GM18870 (cell line): ENCODE results near the gene EIF4G3.
"Not testable (repeated sequence)": the region's sequence is repeated elsewhere in the genome, so short reads cannot be mapped to it uniquely, and the experiment has no call there.

Experiments
- ATAC-seq: cut with Tn5 transposase; IDR thresholded peaks from one replicate; pipeline ENCODE4 v1.9.1; 2021; ENCODE audit warnings: moderate library complexity; ENCODE audit not compliant: unreplicated experiment

Gene EIF4G3

DNA sequence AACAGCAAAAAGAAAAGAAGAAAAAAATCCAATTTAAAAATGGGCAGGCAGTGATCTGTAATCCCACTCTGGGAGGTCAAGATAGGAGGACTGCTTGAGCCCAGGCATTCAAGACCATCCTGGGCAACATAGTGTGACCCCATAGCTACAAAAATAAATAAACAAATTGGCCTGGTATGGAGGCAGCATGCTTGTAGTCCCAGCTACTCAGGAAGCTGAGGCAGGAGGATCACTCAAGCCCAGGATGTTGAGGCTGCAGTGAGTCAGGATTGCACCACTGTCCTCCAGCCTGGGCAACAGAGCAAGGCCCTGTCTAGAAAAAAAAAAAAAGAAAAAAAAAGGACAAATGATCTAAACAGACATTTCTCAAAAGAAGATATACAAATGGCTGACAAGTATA, 99.6 kb downstream of the EIF4G3 start:
- no peak for ATAC-seq

DNA sequence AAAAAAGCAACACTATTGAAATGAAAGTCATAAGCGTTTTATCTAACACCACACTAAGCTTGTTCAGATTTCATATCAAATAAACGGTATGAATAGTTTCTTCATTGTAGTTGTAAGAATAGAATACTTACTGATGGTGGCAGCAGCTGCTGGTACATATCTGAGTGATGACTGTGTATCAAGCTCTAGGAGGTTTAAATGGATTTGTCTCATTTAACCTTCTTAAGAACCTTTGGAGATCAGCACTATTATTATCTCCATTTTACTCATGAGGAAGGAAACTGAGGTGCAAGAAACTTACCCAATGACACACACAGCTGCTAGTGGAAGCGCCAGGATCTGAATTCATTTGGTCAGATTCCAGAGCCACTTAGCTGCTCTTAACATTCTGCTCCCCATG, 104.0 kb downstream of the EIF4G3 start:
- no peak for ATAC-seq

DNA sequence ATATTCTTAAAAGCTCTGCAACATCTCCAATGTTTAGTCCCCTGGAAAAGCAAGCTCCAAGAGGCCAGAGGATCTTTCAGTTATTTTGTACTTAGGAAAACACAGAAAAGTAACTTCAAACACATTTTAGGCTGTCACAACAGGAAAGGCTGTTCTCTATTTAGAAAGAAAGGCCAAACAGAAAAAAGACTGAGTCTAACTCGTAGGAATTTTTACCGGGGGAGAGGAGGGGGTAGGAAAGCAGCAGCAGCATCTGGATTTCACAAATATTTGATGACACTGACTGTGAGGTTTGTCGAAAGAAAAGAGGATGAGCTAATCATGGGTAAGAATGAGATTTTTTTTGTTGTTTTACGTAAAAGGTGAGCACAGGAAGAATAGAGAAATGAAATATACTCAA, 107.1 kb downstream of the EIF4G3 start:
- ATAC-seq, result no peak

DNA sequence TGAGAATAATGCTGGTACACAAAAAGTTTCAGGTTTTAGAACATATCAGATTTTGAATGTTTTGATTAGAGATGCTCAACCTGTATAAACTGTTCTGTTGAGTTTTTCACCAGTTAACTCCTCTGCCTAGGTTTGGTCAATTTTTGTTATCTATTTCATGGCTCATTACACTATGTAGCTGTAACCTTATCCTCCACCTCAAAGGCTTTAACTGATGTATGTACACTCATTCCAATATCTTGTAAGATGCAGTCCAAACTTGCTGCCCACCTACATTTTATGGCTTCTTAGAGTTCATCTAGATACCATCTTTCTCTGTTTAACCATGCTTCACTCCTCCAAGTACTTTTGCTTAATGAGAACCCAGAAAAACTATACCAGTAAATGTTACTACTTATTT, 107.8 kb downstream of the EIF4G3 start:
- ATAC-seq, result no peak

DNA sequence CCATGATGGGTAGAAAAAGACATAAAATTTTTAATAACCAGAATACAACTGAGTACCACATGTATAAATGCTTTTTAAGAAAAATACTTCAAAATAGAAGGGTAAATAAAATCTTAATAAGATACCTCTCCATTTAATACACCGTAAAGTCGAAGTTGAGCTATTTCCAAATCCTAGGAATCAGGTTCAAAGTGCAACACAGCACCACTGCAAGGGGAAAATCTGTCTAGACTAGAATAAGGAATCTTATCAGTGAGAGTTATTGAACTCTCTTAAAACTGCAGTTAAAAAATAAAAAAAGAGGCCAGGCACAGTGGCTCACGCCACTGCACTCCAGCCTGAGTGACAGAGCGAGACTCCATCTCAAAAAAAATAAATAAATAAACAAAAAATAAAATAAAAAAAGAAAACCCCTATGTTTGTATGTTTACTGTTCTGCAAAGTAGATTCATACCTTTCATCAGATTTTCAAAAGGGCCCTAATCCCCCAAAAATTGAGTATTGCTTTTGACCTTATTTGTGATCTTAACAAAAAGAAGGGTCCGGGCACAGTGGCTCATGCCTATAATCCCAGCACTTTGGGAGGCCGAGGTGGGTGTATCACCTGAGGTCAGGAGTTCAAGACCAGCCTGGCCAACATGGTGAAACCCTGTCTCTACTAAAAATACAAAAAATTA, 109.0 kb downstream of the EIF4G3 start:
- ATAC-seq, result no peak

DNA sequence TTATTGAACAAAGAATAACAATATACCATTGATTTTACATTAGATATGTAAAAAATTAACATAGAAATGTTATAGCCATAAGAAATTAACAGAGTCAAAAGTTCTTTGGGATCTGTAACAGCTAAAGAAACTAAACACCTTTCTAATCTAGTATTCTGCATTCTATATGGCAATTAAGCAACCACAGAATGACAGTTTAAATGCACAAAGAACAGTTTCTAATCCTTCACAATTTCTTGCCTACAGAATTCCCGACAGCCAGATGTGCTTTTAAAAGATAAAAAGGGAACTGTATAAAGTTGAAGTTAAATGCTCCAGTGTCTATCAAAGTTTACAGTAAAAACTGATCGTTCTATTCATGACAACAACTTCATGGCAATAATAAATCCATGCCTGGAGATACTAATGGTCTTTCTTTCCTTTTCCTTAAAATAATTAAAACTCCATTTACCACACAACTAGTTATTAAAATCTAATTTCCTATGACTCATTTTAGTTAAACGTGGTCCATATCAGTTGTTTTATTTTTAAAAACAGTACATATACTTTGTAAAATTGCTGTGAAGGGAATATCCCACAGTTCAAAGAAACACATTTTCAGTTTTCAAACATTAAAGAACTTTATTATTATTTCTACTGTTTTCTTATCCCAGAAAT, 110.2 kb downstream of the EIF4G3 start:
- no peak for ATAC-seq

DNA sequence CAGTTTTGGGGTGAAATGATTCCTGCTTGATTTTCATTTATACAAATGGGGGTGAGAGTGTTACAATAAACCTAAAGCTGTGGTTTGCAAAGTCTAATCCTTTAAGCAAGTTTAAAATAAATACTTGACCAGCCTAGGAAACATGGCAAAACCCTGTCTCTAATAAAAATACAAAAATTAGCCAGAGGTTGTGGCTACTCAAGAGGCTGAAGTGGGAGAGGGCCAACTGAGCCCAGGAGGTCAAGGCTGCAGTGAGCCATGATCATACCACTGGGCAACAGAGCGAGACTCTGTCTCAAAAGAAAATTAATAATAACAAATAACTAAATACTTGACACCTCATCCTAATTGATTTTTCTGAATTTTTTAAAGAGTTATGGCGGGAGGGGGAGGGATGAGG, 110.8 kb downstream of the EIF4G3 start:
- ATAC-seq, result no peak

DNA sequence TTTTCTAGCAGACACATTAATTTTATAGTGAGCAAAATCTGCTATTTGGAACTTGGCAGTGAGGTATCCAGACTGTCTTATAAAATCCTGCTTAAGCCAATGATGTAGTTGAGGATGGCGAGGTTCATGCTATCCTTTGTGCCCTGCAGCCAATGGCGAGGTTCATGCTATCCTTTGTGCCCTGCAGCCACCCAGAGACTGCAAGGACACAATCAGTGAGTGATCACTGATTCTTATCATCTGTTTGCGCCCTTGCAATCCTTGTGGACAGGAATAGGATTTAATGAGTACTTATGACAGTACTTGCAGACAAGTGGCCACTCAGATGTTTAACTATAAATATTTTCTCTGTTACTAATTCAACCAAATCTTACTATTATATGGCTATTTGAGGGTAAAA, 112.6 kb downstream of the EIF4G3 start:
- ATAC-seq, result no peak

DNA sequence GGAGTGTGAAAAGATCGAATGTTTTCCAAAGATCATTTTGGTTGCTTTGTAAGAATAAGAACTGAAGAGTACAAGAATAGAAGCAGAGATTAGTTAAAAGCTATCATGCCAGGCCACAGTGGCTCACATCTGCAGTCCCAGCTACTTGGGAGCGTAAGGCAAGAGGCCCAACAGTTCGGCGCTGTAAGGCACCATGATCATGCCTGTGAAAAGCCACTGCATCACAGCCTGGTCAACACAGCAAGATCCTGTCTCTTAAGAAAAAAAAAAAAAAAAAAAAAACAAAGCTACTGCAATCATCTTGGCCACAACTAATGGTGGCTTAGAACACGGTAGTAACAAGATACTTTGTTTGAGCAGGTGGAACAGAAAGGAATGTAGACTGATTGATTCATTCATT, 116.2 kb downstream of the EIF4G3 start:
- no peak for ATAC-seq

DNA sequence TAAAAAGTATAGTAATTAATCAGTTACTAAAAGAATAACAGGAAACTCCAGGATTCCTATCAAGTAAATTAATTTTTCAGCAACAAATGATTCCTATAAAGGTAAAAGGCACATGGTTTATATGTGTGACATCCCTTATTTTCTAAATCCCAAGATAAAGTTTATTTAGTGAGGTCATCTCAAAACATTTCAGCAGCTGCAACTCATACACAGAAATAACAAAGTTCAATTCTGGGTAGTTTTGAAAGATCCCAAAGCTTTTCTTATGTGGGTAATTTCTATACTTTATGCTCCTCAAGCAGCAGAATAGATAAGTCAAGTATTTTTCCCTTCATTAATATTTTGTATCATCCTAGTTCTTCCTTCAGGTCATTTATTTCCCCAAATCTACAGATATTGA, 117.7 kb downstream of the EIF4G3 start:
- ATAC-seq, result no peak

DNA sequence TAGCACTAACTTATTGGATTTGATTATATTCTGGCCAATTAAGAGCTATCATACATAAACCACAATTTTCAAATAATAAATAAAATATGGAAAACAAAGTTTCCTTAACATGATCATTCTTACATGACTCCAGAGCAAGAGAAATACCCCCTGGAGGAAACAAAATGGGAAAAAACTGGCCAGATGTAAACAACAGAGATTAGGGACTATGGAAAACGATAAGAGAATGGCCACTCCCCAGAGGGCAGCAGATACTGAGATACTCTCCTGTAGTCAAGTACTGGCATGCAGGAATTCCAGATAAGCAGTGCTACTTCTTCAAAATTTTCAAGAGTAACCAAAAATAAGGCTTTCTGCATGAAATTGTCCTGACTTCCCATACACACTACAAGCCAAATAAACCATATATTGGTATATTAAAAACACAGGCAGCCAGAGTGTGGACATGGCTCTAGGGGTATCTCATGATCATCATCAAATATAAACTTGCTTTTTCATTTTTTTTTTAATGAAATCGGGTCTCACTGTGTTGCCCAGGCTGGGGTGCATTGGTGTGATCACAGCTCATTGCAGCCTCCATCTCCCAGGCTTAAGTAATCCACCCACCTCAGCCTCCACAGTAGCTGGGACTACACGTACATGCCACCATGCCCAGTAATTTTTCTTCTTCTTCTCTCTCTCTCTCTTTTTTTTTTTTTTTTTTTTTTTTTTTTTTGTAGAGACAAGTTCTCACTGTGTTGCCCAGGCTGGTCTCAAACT, 118.5 kb downstream of the EIF4G3 start:
- no peak for ATAC-seq

DNA sequence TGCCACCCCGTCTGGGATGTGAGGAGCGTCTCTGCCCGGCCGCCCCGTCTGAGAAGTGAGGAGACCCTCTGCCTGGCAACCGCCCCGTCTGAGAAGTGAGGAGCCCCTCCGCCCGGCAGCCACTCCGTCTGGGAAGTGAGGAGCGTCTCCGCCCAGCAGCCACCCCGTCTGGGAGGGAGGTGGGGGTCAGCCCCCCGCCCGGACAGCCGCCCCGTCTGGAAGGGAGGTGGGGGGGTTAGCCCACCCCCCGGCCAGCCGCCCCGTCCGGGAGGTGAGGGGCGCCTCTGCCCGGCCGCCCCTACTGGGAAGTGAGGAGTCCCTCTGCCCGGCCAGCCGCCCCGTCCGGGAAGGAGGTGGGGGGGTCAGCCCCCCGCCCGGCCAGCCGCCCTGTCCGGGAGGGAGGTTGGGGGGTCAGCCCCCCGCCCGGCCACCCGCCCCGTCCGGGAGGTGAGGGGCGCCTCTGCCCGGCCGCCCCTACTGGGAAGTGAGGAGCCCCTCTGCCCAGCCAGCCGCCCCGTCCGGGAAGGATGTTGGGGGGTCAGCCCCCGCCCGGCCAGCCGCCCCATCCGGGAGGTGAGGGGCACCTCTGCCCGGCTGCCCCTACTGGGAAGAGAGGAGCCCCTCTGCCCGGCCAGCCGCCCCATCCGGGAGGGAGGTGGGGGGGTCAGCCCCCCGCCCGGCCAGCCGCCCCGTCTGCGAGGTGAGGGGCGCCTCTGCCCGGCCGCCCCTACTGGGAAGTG, 123.3 kb downstream of the EIF4G3 start:
- ATAC-seq, result not testable (repeated sequence)

DNA sequence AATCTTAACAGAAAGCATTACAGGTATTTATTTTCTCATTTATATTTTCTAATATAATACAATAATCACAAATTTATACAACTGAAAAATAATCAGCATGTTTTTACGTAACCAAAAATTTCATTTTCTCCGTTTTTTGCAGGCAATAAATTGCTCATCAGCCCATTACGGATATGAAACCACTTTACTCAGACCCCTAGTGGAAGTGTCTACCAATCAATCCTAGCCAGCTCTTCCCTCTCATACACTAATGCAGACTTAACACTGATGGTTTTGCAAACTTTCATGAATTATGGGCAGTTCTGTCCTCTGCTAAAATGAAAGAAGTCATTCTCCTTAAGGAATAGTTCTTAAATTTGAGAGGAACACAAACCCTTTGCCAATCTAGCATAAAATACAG, 124.7 kb downstream of the EIF4G3 start:
- ATAC-seq, result no peak

DNA sequence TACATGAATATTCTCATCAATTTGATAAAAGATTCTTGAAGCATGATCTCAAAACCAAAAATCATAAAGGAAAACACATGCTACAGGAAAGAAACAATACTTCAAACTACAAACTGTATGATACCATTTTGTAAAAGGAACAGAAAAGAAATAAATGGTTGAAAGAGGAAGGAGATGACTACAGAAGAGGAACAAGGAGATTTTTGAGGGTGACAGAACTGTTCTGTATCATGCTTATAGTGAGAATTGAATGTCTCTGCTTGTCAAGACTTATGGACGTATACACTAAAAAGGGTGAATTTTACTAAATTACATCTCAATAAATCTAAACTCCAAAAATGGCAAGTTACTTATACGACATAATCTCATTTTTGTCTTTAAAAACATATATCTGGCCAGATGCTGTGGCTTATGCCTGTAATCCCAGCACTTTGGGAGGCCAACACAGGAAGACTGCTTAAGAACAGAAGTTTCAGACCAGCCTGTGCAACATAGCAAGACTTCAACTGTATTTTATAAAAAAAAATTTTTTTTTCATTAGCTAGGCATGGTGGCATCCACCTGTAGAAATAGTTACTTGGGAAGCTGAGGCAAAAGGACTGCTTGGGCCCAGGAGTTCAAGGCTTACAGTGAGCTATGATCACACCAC, 125.4 kb downstream of the EIF4G3 start:
- no peak for ATAC-seq

DNA sequence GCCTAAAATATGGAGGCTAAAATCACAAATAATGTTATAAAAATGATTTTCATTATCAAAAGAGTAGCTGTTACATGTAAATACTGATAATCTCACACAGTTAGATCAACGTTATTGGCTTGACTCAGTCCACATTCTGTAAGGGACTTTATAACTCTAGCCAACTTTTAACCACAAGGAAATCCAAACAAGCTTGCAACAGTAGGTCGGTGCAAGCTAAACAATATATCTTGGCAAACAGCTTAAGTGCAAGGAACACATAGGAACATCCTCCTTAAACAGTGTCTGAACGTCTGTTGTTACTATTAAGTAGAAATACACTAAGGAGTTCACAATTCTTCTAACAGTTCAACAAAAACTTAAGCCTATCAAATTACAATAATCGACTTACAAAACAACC, 126.7 kb downstream of the EIF4G3 start:
- no peak for ATAC-seq

DNA sequence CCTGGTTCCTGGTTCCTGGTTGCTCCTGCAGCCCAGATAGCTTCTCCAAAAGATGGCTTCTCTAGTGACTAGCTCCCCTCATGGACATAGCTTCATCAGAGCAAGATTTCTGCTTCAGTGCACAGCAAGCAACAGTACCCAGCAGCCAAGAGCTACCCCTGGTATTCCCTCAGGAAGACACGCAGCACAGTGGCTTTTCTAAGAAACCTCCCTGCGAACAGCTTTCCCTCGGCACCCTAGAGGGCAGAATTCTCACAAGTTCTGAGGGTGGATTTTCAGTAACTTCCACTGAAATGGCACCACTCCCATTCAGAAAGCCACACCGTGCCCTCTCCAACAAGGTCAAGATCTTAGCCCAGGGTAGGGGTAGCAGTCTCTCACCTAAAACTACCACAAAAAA, 128.2 kb downstream of the EIF4G3 start:
- no peak for ATAC-seq

DNA sequence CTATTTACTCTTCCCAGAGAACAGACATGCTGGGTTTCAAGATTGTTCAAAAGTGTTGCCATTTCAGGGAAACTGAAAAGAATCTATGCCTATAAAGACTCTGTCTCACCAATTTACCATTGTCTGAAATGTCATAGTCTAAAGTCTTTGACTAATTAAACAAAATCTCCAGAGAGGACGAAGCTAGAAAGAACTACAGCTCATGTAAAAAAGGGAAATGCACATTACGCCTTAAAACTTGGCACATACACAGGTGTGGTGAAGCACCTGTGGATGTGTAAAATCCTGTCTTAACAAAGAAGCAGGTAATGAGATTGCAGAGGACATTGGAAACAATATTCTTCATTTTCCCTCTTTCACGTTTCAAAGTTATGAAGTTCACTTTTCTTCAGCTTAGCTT, 130.6 kb downstream of the EIF4G3 start:
- ATAC-seq, result no peak

DNA sequence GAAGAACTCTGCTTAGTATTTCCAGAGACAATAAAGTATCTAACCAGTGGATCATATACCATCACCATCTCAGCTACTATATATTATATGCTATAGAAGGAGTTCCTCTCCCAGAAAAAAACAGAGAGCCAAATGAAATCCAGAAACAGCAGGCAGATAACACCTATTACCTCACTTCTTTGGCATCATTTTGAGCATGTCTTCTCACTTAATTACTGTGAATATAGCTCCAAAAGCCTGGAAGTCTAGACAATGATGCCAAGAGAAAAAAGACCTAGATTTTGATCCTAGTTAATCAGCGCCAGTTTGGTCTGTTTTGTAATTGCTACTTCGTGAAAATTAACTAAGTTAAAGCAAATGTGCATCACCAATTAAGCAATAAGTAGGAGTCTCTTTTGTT, 131.3 kb downstream of the EIF4G3 start:
- ATAC-seq, result no peak

DNA sequence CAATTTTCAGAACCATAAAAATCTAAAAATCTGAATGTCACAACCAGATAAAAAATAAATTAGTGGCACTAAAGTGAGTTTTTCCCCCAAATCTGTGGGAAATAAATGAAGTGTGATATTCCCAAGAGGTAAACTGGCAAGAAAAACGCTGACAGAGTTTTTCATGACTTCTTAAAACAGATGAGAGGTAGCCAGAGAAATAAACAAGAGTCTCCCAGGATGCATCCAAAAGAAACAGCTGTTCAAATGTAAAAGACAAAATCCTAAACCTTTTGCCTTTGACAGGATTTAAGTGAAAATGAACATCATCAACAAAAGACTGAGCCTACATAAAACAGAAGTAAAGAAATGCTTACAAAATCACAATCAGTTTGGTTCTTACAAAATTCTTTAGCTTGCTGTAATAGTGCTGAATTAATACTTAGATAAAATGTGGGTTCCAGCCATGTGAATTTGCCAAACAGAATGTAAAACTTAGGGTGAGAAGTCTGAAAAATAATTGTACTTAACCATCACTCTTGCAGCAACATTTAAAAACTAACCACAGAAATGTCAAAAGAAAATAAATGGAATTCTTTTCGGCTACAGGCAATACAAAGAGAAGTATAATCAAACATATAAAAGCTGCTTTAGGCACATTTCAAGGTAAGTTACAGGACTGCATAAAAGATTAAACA, 133.6 kb downstream of the EIF4G3 start:
- ATAC-seq, result no peak

DNA sequence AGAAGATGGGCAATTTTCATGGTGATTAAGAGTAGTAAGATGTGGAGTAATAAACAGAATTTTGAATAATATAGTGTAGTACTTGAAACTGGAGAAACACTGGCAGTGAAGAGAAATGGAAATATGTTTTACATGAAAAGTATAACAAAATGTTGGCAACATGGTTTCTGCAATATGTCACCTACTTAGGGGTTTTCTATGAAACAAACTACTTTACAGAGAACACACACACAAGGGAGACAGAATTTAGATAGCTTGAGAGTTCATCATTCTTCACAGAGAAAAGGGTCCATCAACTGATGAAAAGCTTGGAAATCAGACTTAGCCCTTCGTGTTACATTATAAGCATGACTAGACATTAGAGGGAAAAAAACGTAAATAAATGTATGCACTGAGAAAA, 135.2 kb downstream of the EIF4G3 start:
- no peak for ATAC-seq

DNA sequence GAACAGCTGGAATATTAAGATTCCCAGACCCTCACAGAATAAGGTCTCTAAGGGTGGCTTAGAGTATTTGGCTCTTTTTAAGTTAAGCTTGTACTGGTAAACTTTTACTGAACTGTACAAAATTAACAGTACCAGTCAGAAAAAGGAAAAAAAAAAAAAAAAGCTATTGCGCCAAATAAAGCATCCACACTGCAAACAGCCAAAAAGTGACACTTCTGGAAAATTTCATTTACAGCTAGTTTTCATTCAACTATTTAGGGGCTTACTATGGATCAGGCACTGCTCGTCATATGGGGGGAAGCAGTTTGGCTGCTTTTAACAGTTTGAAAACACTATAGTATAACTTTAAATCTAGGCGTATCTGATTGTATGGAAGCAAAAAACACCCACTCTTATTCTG, 139.6 kb downstream of the EIF4G3 start:
- no peak for ATAC-seq
